HG03469 (cell line): Measurements from ENCODE around the gene RANBP10.
"Not testable (repeated sequence)": the region's sequence is repeated elsewhere in the genome, so short reads cannot be mapped to it uniquely, and the experiment has no call there.

Experiments
- ATAC-seq: cut with Tn5 transposase; IDR thresholded peaks from one replicate; pipeline ENCODE4 v1.9.1; 2021; ENCODE audit warnings: mild to moderate bottlenecking, moderate library complexity, moderate number of reproducible peaks; ENCODE audit not compliant: unreplicated experiment

The RANBP10 gene

GRCh38 chr16:67806428-67807147 is at the start of gene RANBP10, which contains the start of gene TSNAXIP1:
Gene RANBP10, minus strand, starts transcription at chr16:67806560. Its CDS starts 24 bp downstream, at chr16:67806536.
Gene TSNAXIP1, plus strand, starts transcription at chr16:67806889. Its CDS starts 261 bp downstream, at chr16:67807150.
- ATAC-seq = peak; percentile 85

GRCh38 chr16:67855789-67856188 is 49.4 kb upstream of the RANBP10 start:
- no peak for ATAC-seq

- no peak for ATAC-seq
Measured at GRCh38 chr16:67853670-67854069, 47.3 kb upstream of the RANBP10 start.

- no peak for ATAC-seq
Measured at GRCh38 chr16:67848118-67848517, 41.8 kb upstream of the RANBP10 start.

- peak; percentile 22 for ATAC-seq
Measured at GRCh38 chr16:67847064-67847861, 40.9 kb upstream of the RANBP10 start, which contains the start of gene CENPT. Gene CENPT, minus strand, starts transcription at chr16:67847693. Its CDS starts 13,834 bp downstream, at chr16:67833859.

GRCh38 chr16:67846320-67847063 is 40.1 kb upstream of the RANBP10 start, which contains the start of gene NUTF2:
Gene NUTF2, plus strand, starts transcription at chr16:67846933. Its CDS starts 18,198 bp downstream, at chr16:67865131.
- ATAC-seq = peak; percentile 33

GRCh38 chr16:67846063-67846319 is 39.6 kb upstream of the RANBP10 start:
- ATAC-seq = no peak

- no peak for ATAC-seq
Measured at GRCh38 chr16:67845291-67846062, 39.1 kb upstream of the RANBP10 start.

GRCh38 chr16:67844497-67844896 is 38.1 kb upstream of the RANBP10 start:
- ATAC-seq = no peak

GRCh38 chr16:67843343-67843765 is 37.0 kb upstream of the RANBP10 start:
- no peak for ATAC-seq

GRCh38 chr16:67842509-67843342 is 36.4 kb upstream of the RANBP10 start:
- ATAC-seq = no peak

- ATAC-seq = peak; percentile 45
Measured at GRCh38 chr16:67841816-67842508, 35.6 kb upstream of the RANBP10 start, which contains the start of gene THAP11. Gene THAP11, plus strand, starts transcription at chr16:67842320. Its CDS starts 235 bp downstream, at chr16:67842555.

- ATAC-seq = no peak
Measured at GRCh38 chr16:67841198-67841815, 34.9 kb upstream of the RANBP10 start.

GRCh38 chr16:67837811-67838210 is 31.5 kb upstream of the RANBP10 start:
- ATAC-seq = no peak

- not testable (repeated sequence) for ATAC-seq
Measured at GRCh38 chr16:67837190-67837589, 30.8 kb upstream of the RANBP10 start.

GRCh38 chr16:67834242-67834614 is 27.9 kb upstream of the RANBP10 start:
- no peak for ATAC-seq

- ATAC-seq = peak; percentile 82
Measured at GRCh38 chr16:67833415-67834241, 27.3 kb upstream of the RANBP10 start.

GRCh38 chr16:67833030-67833414 is 26.7 kb upstream of the RANBP10 start:
- ATAC-seq = no peak
